Bone marrow (tissue), 2 donors: ENCODE measurements around the gene HSD17B12.

Source experiments
- DNase-seq, 2 donors: peaks; one replicate each; lab custom pipeline; 2025; lab: John Stamatoyannopoulos, UW

Gene HSD17B12

DNA sequence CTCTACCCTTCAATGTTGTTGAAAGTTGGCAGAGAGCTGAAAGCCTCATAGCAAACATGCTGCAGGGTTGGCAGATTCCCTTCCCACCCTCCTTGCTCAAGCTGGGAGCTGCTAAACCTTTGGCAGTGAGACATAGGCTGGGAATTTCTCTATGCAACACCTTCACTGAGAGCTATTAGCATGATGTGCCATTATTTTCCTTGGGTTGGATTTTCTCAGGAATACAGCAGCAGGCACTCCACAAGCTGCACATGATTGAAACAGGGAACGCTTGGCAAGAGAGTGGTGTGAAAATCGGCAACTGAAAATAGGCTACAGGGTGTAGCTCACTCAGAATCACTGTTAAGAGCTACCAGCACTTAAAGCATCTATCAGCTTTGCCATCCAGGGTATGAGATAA, 190.5 kb downstream of the HSD17B12 start:
- DNase-seq: no peak

DNA sequence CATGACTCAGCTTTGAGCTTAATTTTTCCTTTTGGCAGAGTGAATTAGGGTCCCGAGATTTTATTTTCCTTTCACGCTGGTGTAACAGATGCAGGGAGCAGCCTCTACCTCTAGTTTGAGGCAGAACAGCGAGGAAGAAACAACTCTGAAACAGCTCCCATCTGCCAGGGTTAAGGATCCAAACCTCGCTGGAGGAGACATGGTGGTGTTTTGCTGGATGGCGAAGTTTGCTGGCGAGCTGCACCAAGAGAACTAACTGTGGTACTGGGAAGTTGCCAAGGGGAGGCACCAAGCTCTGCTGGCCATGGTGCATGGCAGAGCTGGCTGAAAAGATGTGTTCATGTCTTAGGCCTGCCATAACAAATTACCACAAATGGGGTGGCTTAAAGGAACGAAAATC, 192.5 kb downstream of the HSD17B12 start:
- no peak for DNase-seq

DNA sequence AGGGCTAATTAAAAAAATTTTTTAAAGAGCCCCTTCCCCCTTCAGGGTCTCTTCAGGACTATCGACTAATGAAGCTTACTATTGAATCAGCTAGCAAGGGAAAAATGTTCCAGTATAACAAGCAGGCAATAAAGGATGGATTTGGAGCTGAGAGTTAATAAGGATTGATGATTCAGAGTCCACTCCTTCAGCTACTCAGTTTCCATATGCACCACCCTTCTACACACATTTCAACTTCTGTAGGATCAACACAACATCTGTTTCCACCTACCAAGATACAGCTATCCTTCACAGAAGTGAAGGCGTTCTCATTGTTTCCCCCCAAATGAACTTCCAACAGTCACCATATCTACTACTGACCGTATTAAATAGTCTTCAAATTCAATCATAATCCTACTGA, 193.5 kb downstream of the HSD17B12 start:
- no peak for DNase-seq

DNA sequence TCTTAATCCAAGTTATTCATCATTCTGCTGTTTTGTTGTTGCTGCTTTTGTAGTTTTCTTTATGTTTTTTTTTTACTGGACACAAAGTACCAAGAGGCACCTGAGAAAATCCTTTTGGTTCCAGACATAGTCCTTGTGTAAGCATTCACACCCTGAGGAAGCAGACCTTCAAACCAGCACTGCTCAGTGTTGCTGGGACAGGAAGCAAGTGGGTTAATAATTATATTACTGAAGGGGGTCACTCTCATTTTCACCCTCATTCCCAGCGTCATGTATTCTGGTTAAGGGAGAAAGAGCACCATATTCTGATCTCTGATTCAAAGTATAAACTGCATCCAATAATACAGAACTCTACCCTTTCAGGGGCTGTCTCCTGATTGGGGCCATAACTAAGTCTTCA, 194.2 kb downstream of the HSD17B12 start:
- no peak for DNase-seq

DNA sequence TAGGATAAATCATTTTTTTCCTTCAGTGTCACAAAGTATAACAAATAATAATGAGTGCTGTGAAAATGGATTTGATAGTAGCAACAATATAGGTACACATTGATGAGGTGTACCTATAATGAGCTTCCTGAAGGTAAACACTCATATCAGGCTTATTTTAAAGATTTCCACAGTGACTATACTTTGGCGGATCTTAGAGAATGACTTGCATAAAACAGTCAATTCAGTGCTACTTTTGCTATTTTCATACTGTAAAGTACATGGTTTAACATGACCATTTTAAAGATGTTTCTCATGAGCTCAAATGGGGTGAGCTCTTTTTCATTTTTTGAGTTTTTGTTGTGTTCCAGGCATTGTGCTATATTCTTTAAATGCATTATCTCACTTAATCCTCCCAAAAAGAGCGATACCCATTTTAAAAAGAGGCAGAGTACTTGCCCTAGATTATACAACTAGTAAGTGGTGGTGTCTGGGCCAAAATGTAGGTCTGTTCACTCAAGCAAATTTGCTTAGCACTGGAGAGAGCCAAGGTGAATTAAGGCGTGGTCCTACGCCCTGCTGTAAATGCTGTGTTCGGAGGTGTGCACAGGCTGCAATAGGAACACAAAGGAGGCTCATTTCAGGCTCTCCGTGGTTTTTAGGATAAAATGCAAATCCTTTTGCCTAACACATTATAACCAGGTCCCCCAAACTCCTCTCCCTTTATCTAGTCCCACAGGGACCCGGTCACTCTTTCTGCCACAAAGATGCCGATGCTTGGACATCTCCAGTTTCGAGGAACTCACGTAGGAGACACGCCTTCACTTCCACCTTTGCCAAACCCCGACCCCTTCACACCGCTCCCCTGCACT, 199.5 kb downstream of the HSD17B12 start:
- no peak for DNase-seq

DNA sequence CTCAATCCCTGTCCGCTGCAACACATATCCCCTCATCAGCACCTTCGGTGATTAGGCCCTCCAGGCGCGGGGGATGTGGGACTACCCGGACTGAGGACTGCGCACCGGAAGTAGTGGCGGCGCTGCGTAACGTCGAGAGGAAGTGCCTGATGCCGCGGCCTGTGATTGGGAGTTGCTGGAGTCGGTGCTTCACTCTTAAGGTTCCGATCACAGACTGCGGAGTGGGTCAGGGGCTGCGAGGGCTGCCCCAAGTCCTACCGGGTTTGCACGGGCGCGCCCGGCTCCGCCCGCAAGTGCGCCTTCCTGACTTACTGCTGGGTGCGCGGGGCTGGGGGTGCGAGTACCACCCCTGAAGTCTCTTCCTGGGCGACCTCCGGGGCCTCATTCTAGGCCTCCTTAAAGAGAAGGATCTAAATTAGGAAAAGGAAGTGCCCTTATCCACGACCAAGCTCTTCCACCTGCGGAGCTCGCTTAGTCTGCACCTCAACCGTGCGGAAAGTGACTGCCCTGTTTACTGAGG, 200.2 kb downstream of the HSD17B12 start, which contains the start of gene ALKBH3:
Gene ALKBH3, plus strand, starts transcription at position 192 of the 520 bp plus-strand sequence. CDS start 1,822 bp downstream, outside the sequence.
- DNase-seq: peak; percentile 55 to 88

DNA sequence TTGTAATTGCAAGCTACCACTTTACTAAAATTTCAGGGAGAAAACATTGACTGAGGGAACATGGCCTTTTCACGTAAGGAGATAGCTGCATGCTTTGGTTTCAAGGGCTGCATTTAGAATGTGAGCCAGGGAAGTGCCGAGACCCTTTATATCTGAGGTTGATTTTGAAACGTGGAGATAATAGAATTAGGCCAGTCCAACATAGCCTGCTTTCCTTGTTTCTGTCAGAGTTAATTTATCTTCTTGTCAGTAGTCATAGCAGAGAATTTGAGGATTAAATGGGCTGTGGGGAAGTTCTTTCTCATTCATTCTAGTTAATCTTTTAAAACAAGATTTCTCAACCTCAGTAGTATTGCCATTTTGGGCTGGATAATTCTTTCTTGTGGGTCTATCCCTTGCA, 212.3 kb downstream of the HSD17B12 start:
- DNase-seq: no peak

DNA sequence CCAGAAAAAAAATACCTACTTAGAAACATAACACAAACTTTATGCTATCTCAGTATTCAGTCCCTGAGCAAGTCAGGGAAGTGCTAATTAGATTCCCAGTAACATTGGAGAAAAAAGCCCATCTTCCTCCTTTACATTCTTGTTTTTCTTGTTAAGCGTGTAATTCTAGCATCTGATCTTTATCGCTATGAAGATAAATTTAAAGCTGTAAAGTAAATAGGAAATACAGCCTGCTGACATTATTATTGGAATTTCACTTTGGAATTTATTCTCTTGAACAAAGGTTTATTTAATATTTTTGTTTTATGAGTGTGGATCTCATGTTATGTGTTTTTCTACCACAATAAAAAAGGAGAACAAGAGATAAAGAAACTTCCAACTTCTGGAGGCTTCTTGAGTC, 214.0 kb downstream of the HSD17B12 start:
- DNase-seq: no peak

DNA sequence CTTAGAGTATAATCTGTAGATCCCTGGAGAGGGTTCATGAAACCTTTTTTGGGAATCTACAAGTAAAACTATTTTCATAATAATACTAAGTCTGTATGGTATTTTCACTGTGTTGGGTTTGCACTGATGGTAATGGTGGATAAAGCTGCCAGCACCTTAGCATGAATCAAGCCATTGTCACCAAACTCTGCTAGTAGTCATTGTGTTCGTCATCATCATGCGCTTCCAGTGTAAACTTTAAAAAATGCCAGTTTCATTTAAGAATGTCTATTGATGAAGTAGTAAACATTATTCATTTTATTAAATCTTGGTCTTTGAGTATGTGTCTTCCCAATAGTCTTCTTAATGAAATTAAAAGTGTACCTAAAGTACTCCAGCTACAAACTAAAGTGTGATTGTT, 215.1 kb downstream of the HSD17B12 start:
- DNase-seq: no peak

DNA sequence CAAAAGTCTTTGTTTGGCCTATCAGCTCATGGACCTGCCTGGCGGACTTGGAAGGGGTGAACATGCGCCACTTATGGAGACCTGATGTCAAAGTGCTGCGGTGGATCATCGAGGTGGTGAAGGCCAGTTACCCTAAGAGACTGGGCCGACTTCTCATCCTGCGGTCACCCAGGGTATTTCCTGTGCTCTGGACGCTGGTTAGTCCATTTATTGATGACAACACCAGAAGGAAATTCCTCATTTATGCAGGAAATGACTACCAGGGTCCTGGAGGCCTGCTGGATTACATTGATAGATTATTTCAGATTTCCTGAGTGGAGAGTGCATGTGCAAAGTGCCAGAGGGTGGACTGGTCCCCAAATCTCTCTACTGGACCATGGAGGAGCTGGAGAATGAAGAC, 218.0 kb downstream of the HSD17B12 start:
- DNase-seq: no peak

DNA sequence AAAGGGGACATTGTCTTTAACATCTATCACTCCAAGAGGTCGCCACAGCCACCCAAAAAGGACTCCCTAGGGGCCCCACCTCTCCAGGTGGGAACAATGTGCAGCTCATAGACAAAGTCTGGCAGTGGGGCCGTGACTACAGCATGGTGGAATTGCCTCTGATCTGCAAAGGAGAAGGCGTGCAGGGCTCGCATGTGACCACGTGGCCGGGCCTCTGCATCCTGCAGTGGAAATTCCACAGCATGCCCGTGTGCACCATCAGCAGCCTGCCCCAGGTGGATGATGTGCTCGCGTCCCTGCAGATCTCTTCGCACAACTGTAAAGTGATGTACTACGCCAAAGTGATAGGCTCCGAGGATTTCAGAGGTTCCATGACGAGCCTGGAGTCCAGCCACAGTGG, 218.6 kb downstream of the HSD17B12 start:
- no peak for DNase-seq

DNA sequence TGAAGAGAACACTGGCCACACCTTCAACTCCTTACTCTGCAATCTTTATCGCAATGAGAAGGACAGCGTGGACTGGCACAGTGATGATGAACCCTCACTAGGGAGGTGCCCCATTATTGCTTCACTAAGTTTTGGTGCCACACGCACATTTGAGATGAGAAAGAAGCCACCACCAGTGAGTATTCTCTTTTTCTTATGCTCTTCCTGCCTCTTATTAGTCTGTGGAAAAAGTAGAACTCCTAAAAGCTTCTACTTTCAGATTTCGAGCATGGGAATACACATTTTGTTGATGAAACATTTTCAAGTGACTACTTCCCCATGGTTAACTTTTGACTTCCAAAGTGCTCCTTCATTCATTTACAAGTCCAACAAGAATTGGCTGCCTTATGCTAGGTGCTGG, 221.0 kb downstream of the HSD17B12 start:
- DNase-seq: no peak

DNA sequence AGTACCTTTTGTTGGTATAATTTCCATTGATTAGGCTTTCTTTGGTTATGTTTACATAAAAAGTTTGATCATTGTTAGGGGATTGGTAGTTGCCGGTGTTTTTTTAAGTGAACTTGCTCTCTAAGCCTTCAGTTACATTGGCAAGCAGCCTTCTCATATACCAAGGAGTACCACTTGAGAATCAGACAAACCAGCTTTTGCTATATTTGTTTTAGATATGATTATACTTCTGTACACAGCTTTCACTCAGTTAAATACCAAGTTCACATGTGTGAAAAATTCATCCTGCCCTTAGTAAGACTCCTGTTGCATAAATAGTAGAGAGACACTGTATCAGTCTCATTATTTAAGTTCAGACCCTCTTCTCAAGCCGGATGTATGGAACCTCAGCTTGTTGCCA, 222.5 kb downstream of the HSD17B12 start:
- DNase-seq: no peak

DNA sequence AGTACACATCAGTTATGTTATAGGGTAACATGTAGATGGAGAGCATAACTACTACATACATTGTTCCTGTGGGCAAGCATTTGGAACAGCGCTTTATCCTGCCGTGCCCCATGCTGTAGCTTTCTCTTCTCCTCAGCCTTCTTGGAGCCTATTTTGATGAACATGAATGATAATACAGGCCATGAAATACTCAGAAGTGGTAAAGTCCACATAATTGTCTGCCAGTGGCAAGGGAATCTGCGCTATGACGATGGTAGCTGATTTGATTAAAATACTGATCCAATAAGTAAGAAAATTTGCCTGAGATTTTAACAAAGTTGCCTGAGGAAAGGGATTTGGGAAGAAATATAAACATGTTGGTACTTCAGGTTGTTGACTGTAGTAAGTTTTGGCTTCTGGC, 223.4 kb downstream of the HSD17B12 start:
- no peak for DNase-seq

DNA sequence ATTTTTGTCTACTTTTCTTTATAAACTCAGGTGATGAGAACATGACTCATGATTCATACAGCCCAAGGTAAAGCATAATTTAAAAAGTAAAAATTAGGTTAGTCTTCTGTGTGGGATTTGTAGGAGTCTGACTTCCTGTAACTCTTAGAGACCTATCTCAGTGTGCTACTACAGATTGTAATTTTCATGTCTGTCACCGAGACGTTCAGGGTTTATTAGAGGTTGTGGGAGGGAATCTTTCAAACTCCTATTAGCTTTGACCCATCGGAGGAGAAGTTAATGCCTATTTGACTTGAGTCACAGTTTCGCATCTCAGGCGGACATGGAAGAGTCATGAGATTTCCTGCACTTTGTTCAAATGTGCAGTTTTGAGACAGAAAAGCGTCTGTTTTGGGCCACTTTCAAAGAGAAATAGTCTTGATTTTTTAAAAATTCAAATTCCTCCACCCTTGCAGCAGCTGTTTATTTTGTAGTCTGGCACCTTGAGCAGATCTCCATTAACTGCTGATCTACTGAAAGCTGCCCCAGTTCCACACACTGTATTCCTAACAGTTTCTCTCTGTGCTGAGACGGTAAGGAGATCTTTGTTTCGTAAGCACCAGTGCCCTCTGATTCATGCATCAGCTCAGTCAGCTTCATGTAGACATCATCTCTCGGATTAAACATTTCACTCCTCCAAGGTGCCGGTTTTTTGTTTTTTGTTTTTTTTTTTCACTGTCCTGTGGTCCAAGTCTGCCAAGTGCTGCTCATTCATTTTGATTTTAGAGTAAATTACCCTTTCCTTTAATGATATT, 224.4 kb downstream of the HSD17B12 start:
- DNase-seq: no peak

DNA sequence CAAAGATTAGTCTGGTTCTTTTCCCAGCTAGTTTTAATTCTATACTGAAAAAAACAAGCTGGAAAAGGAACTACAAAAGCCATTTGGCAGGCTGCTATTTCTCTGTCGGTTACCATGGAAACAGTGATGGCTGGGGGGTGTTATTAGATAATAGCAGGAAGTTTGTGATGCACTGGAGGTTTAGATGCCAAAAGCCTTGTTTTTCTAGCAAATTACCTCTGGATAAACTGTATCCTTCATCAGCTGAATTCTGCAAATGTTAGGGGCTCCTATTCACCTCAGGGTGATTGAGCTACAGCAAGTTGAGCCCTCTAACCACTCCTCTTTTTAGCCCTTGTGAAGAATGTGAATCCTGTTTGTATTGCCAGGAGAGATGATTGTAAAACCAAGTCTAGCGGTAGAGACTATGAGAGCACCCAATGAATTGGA, 225.3 kb downstream of the HSD17B12 start:
- no peak for DNase-seq
